Kidney (tissue), 14 donors: Measurements from ENCODE around the gene CTNNAL1. TPM values are rescaled to one million over a fixed set of nuclear protein-coding genes. Genes with fewer than 3 reads are reported as not detected.
"Not testable (repeated sequence)": the region's sequence is repeated elsewhere in the genome, so short reads cannot be mapped to it uniquely, and the experiment has no call there.

Experiments
- DNase-seq, 5 donors: peaks; one replicate each; pipeline ENCODE4 v3.0.0-alpha.2; 2013 to 2020
- FAIRE-seq: peaks from 2 replicates; lab custom pipeline; 2012; peaks lifted over from hg19 to GRCh38; lab: Jason Lieb, UNC
- H3K27ac ChIP-seq, 2 donors: one replicate each; pipeline ENCODE4 v1.7.0; 2013; ENCODE audit warnings: low read depth in 2 of 2, low read length in 2 of 2, inconsistent platforms in 1 of 2
- H3K27me3 ChIP-seq: one replicate; pipeline ENCODE4 v1.7.1; 2013; ENCODE audit warnings: low read length, inconsistent platforms; ENCODE audit not compliant: control insufficient read depth, insufficient read depth
- H3K36me3 ChIP-seq, 3 donors: one replicate each; pipeline versions ENCODE4 v1.7.0 to v1.7.1; 2013; ENCODE audit warnings: low read length in 3 of 3, control low read depth in 1 of 3, inconsistent platforms in 1 of 3; ENCODE audit not compliant: insufficient read depth in 3 of 3, control insufficient read depth in 2 of 3
- H3K4me1 ChIP-seq, 3 donors: one replicate each; pipeline versions ENCODE4 v1.7.0 to v1.7.1; 2013; ENCODE audit warnings: low read length in 3 of 3, inconsistent platforms in 1 of 3, low read depth in 1 of 3; ENCODE audit not compliant: control insufficient read depth in 2 of 3, insufficient read depth in 2 of 3
- H3K4me3 ChIP-seq, 3 donors: one replicate each; pipeline versions ENCODE4 v1.7.0 to v1.8.1; 2013; ENCODE audit warnings: low read length in 3 of 3, control low read depth in 1 of 3, inconsistent platforms in 1 of 3
- H3K9ac ChIP-seq, 3 donors: one replicate each; pipeline versions ENCODE4 v1.7.0 to v1.7.1; 2013; ENCODE audit warnings: low read length in 3 of 3, control low read depth in 1 of 3, inconsistent platforms in 1 of 3
- H3K9me3 ChIP-seq, 3 donors: one replicate each; pipeline versions ENCODE4 v1.7.0 to v1.7.1; 2013; ENCODE audit warnings: low read length in 3 of 3, control low read depth in 1 of 3, inconsistent platforms in 1 of 3; ENCODE audit not compliant: control insufficient read depth in 2 of 3, insufficient read depth in 1 of 3
- CTCF ChIP-seq: IDR thresholded peaks from 3 replicates; pipeline ENCODE4 v1.5.1; 2012; ENCODE audit warnings: mild to moderate bottlenecking, moderate library complexity, borderline replicate concordance; ENCODE audit not compliant: insufficient read depth; ENCODE audit errors: extremely low read depth
- intact Hi-C: fragments of 100-400 bp; cut with DNase I; formaldehyde crosslinking; loops from one replicate; pipeline ENCODE4 v1.11.1; 2022
- polyA plus RNA-seq: library from polyadenylated mRNA; stranded (reverse); fragments of 350-450 nt; fragmentation: Illumina TruSeq; extraction: RNeasy Lipid Tissue Mini Kit (QIAGEN cat#74804); gene quantifications from one replicate; pipeline ENCODE4 v1.2.3, GENCODE V29; 2014; ENCODE audit warnings: low read depth, low replicate concordance; ENCODE audit not compliant: insufficient read depth
- total RNA-seq: library from RNA; stranded (reverse); fragmentation: NEBNext Ultra II Directional; extraction: Animal tissue kit (Norgen Biotek cat#: 25700); gene quantifications from one replicate; pipeline ENCODE4 v1.2.1, GENCODE V29; 2021
- donor health status: control.
- donor health status: control.
- donor health status: control.
- donor health status: control.
- donor health status: control.
- donor health status: DM: yes; HTN: yes; CAD: no.
- donor health status: Normal renal cell carcinoma (clear cell type).

CTNNAL1 gene
- total and polyA plus RNA-seq, 2 donors from 2014 or later = 38.6 to 54.8 TPM

GRCh38 chr9:108903420-108904103 is 109.7 kb downstream of the CTNNAL1 start:
- Histone ChIP-seq H3K36me3 (peaks cover 0 to 65% (median 39%) of the 10 kb centered on the region in 3 donors), H3K27me3 (no peaks in the 10 kb centered on the region), H3K9me3 (no peaks in the 10 kb centered on the region), H3K4me3 (no peak overlapping the region), H3K4me1 (no peaks in the 10 kb centered on the region), H3K27ac (no peak overlapping the region), H3K9ac (no peak overlapping the region)
- DNase-seq (no peak), FAIRE-seq (no peak)
- intact Hi-C loops = no loop called here
- no peak for TF ChIP-seq CTCF

- no peak for DNase-seq
- intact Hi-C loops = no loop called here
- Histone ChIP-seq H3K27me3 (no peaks in the 10 kb centered on the region), H3K4me3 (no peak overlapping the region), H3K27ac (no peak overlapping the region), H3K9me3 (no peaks in the 10 kb centered on the region), H3K9ac (no peak overlapping the region), H3K4me1 (no peaks in the 10 kb centered on the region), H3K36me3 (peaks cover 6 to 50% (median 36%) of the 10 kb centered on the region in 3 donors)
- no peak for FAIRE-seq
- TF ChIP-seq CTCF = no peak
Observed at GRCh38 chr9:108900176-108900575, 113.1 kb downstream of the CTNNAL1 start.

- FAIRE-seq, H3K27ac ChIP-seq, H3K4me3 ChIP-seq, H3K9me3 ChIP-seq, DNase-seq, H3K4me1 ChIP-seq, H3K27me3 ChIP-seq, H3K9ac ChIP-seq, intact Hi-C loops: not testable (repeated sequence)
- peaks cover 6 to 57% (median 36%) of the 10 kb centered on the region in 3 donors for H3K36me3 ChIP-seq
Observed at GRCh38 chr9:108899023-108899695, 114.1 kb downstream of the CTNNAL1 start.

GRCh38 chr9:108897324-108898096 is 115.8 kb downstream of the CTNNAL1 start:
- DNase-seq = no peak
- Histone ChIP-seq H3K27ac (no peak overlapping the region), H3K36me3 (peaks cover 6 to 68% (median 30%) of the 10 kb centered on the region in 3 donors), H3K9ac (no peak overlapping the region), H3K9me3 (no peaks in the 10 kb centered on the region), H3K27me3 (no peaks in the 10 kb centered on the region), H3K4me1 (no peaks in the 10 kb centered on the region), H3K4me3 (no peak overlapping the region)
- intact Hi-C loops = no loop called here
- no peak for TF ChIP-seq CTCF
- no peak for FAIRE-seq
